Skeletal muscle tissue (tissue), 4 donors: ENCODE data around the gene TMEM59. TPM values are rescaled to one million over a fixed set of nuclear protein-coding genes. Genes with fewer than 3 reads are reported as not detected.
"Not testable (repeated sequence)": the region's sequence is repeated elsewhere in the genome, so short reads cannot be mapped to it uniquely, and the experiment has no call there.

Experiments
- H3K27ac ChIP-seq: one replicate; pipeline ENCODE4 v1.7.0; 2013; ENCODE audit warnings: mild to moderate bottlenecking, low read depth, low read length, inconsistent platforms
- H3K27me3 ChIP-seq, 3 donors: one replicate each; pipeline ENCODE4 v1.7.0; 2013; ENCODE audit warnings: low read length in 3 of 3; ENCODE audit not compliant: control insufficient read depth in 3 of 3, insufficient read depth in 3 of 3
- H3K36me3 ChIP-seq, 3 donors: one replicate each; pipeline ENCODE4 v1.7.0; 2013; ENCODE audit warnings: low read length in 3 of 3; ENCODE audit not compliant: control insufficient read depth in 3 of 3, insufficient read depth in 3 of 3
- H3K4me1 ChIP-seq, 3 donors: one replicate each; pipeline ENCODE4 v1.7.0; 2013; ENCODE audit warnings: low read length in 3 of 3, mild to moderate bottlenecking in 3 of 3; ENCODE audit not compliant: control insufficient read depth in 3 of 3, insufficient read depth in 3 of 3
- H3K4me3 ChIP-seq, 3 donors: one replicate each; pipeline ENCODE4 v1.7.0; 2013; ENCODE audit warnings: low read length in 3 of 3
- H3K9ac ChIP-seq, 3 donors: one replicate each; pipeline ENCODE4 v1.7.0; 2013; ENCODE audit warnings: low read length in 3 of 3, mild to moderate bottlenecking in 3 of 3, moderate library complexity in 2 of 3, low read depth in 1 of 3
- H3K9me3 ChIP-seq, 3 donors: one replicate each; pipeline ENCODE4 v1.7.0; 2013; ENCODE audit warnings: low read length in 3 of 3; ENCODE audit not compliant: control insufficient read depth in 3 of 3
- total RNA-seq: library from RNA; depleted of rRNA; stranded (reverse); fragments of >200 nt; gene quantifications from one replicate; pipeline ENCODE4 v1.2.3, GENCODE V29; 2014
- donor health status: Osteomylitis.

The TMEM59 gene
- total RNA-seq, 1 donor from 2014 or later, result 81.4 TPM

DNA sequence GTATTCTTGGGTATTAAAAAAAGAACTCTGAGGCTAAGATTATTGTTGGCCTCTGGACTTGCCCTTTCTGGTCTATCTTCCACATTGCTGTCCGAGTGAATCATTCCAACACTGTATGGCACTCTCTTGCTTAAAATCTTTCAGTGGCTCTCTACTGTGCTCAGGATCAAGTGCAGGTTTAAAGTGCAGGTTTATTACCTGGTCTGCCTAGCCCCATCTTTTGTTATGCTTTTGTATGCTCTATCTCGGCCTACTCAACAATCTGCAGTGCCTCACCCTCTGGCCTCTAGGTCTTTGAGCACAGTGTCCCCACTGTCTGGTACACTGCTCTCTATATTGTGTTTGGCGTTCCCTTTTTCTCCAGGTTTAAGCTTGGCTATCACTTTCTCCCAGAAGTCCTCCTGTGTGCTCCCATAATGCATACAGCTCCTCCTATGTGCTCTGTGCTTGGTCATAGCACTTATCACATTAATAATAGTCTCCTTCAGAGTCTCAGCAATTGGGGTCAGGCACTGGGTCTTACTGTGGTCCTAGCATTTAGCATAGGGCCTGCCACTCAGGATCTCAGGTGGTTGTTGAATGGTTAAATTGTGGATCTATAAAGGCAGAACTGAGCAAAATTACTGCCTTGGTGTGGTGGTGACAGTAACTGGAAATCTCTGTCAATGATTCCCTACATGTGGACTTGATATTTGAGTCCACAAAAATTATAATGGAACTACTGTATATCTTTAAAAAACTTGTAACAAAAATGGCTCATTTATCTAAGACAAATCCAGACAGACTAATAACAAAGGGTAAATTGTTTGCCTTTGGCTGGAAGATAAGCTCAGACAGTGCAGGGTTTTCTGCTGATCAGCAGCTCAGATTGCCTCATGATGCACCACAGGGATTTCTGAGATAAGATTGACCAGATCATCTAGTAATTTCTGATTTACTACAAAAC lies 24.4 kb downstream of the TMEM59 start:
- H3K27me3 ChIP-seq, result no peaks in the 10 kb centered on the region
- no peaks in the 10 kb centered on the region for H3K9me3 ChIP-seq
- H3K9ac ChIP-seq, result no peak overlapping the region
- H3K27ac ChIP-seq, result no peak overlapping the region
- H3K4me3 ChIP-seq, result no peak overlapping the region
- H3K4me1 ChIP-seq, result no peaks in the 10 kb centered on the region
- peaks cover 0 to 24% (median 15%) of the 10 kb centered on the region in 3 donors for H3K36me3 ChIP-seq

DNA sequence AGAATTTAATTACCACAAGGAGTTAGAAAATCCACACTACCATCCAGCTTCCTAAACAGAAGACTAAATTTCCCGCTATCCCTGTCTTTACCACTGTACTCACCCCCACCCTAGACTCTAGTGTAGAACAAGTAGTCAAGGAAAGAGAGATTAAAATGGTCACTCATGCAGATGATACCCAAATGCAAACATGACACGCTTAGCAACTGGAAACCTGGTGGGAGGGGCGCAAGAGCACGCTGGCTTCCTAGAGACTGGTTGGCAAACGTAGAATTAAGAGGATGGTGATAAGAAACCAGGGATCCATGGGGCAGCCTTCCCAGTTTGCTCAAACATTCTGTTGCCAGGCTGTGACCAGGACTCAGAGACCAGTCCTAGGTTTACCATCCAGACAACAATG lies 25.2 kb downstream of the TMEM59 start:
- Histone ChIP-seq H3K9me3 (no peaks in the 10 kb centered on the region), H3K9ac (no peak overlapping the region), H3K27me3 (no peaks in the 10 kb centered on the region), H3K27ac (no peak overlapping the region), H3K36me3 (peaks cover 0 to 22% (median 13%) of the 10 kb centered on the region in 3 donors), H3K4me3 (no peak overlapping the region), H3K4me1 (no peaks in the 10 kb centered on the region)

DNA sequence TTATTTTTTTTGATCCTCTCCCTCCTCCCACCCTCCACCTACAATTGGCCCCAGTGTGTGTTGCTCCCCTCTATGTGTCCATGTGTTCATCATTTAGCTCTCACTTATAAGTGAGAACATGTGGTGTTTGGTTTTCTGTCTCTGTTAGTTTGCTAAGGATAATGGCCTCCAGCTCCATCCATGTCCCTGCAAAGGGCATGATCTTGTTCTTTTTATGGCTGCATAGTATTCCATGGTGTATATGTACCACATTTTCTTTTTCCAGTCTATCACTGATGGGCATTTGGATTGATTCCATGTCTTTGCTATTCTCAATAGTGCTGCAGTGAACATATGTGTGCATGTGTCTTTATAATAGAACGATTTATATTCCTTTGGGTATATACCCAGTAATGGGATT lies 28.2 kb downstream of the TMEM59 start:
- not testable (repeated sequence) for H3K9me3 ChIP-seq, H3K4me1 ChIP-seq, H3K27me3 ChIP-seq, H3K36me3 ChIP-seq, H3K9ac ChIP-seq, H3K27ac ChIP-seq, H3K4me3 ChIP-seq

DNA sequence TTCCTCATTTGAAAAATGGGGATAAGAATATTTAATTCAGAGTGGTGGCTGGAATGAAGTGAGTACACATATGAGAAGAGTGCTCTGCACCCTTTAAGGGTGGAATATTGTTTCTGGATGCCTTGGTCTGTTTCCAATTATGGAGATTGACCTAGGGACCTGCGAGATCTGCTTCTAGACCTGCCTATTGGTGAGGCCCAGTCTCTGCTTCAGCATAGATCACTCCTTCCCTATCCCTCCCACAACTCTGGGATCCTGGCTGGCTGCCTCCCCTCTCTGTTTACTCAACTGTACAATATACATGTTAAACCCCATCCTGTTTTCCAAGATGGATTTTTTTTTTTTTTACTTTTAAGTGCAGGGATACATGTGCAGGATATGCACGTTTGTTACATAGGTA lies 28.6 kb downstream of the TMEM59 start:
- no peak overlapping the region for H3K4me3 ChIP-seq
- no peaks in the 10 kb centered on the region for H3K9me3 ChIP-seq
- H3K4me1 ChIP-seq, result no peaks in the 10 kb centered on the region
- H3K27me3 ChIP-seq, result no peaks in the 10 kb centered on the region
- no peaks in the 10 kb centered on the region for H3K36me3 ChIP-seq
- H3K27ac ChIP-seq, result no peak overlapping the region
- no peak overlapping the region for H3K9ac ChIP-seq

DNA sequence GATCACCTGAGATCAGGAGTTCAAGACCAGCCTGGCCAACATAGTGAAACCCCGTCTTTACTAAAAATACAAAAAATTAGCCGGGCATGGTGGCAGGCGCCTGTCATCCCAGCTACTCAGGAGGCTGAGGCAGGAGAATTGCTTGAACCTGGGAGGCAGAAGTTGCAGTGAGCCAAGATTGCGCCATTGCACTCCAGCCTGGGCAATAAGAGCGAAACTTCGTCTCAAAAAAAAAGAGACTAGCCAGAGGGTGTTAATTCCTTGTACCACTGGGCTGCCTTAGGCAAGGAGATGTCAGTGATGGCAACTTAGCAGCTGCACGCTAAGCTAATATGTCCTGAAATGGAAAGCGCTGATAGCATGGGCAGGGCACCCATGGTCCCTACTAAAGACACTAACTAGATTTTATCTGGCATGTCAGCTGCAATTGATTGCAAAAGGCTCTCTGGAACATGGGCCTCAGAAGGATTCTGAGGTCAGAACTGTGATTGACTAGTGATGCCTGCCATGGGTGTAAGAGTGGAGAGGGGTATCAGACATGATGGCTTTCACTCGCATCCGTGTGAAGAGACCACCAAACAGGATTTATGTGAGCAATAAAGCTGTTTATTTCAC lies 33.3 kb downstream of the TMEM59 start:
- not testable (repeated sequence) for H3K9ac ChIP-seq, H3K4me1 ChIP-seq, H3K36me3 ChIP-seq, H3K4me3 ChIP-seq, H3K9me3 ChIP-seq, H3K27ac ChIP-seq, H3K27me3 ChIP-seq

DNA sequence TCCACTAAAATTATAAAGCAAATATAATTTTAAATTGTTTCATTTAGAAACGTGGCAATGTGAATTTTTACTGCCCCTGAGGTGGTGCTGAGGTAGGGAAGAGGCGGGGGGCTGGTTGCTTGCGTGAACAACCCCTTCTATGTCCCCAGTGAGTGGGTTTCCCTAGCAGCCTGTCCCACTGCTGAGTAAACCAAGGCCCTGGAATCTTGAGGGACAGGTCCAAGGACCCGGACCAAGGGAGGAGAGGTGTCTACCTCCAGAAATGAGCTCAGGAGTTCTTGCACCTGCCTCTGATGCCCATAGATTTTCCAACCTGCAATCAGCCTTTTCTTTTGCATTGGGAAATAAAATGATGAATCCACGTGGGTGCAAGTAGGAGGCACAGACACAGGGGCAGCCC lies 34.4 kb downstream of the TMEM59 start:
- H3K27me3 ChIP-seq, result peaks cover 4 to 15% (median 14%) of the 10 kb centered on the region in 3 donors
- H3K4me3 ChIP-seq, result no peak overlapping the region
- H3K9me3 ChIP-seq, result no peaks in the 10 kb centered on the region
- H3K27ac ChIP-seq, result no peak overlapping the region
- H3K4me1 ChIP-seq, result no peaks in the 10 kb centered on the region
- no peaks in the 10 kb centered on the region for H3K36me3 ChIP-seq
- no peak overlapping the region for H3K9ac ChIP-seq

- Histone ChIP-seq H3K9me3 (no peaks in the 10 kb centered on the region), H3K4me3 (no peak within 1 kb of the TSS), H3K9ac (no peak within 1 kb of the TSS), H3K27ac (no peak within 1 kb of the TSS), H3K4me1 (no peaks in the 10 kb centered on the region), H3K36me3 (no peaks in the 10 kb centered on the region), H3K27me3 (peaks cover 6 to 21% (median 20%) of the 10 kb centered on the region in 3 donors)
Observed at GRCh38 chr1:54017979-54018378, 35.0 kb downstream of the TMEM59 start, which contains the start of gene LDLRAD1. Gene LDLRAD1 (minus strand): TSS chr1:54018186. CDS start chr1:54018112, 74 bp downstream.

GRCh38 chr1:54016343-54017282 lies 36.4 kb downstream of the TMEM59 start:
- no peaks in the 10 kb centered on the region for H3K4me1 ChIP-seq
- H3K9me3 ChIP-seq, result no peaks in the 10 kb centered on the region
- H3K9ac ChIP-seq, result no peak overlapping the region
- no peak overlapping the region for H3K27ac ChIP-seq
- H3K4me3 ChIP-seq, result no peak overlapping the region
- no peaks in the 10 kb centered on the region for H3K36me3 ChIP-seq
- peaks cover 11 to 32% (median 23%) of the 10 kb centered on the region in 3 donors for H3K27me3 ChIP-seq

DNA sequence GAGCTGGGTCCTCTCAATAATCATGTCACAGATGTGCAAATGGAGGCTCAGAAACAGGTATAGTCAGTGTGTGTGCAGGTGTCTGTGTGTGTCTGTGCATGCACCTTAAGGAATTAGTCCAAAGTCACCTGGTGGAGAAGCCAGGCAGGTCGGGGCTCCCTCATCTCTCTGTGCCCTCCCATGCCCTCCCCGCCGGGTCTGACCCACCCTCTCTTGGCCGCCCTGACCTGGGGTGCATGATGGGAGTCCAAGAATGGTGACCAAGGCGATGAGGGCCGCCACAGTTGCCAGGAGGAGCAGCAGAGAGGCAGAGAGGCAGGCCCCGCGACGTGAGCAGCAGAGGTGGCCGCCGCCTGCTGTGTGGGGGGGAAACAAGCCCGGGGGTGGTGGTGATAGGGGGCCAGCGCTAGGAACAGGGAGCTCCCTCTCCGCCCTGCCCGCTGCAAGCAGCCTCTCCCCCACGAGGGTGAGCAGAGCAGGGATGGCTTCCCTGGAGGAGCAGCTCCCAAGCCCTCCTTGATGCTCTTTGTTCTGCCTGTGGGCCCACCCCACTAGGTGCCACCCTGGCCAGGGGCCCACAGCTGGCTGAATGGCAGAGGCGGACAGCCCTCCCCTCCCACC lies 38.9 kb downstream of the TMEM59 start:
- H3K9ac ChIP-seq, result no peak overlapping the region
- H3K9me3 ChIP-seq, result no peaks in the 10 kb centered on the region
- H3K4me1 ChIP-seq, result no peaks in the 10 kb centered on the region
- peaks cover 15 to 45% (median 37%) of the 10 kb centered on the region in 3 donors for H3K27me3 ChIP-seq
- no peak overlapping the region for H3K4me3 ChIP-seq
- H3K36me3 ChIP-seq, result no peaks in the 10 kb centered on the region
- no peak overlapping the region for H3K27ac ChIP-seq
